Measurements from ENCODE around the gene TDG. TPM values are rescaled to one million over a fixed set of nuclear protein-coding genes. Genes with fewer than 3 reads are reported as not detected.

Gene TDG
- total and polyA plus RNA-seq, 2 experiments from 2014 or later, result 24.0 to 28.5 TPM

DNA sequence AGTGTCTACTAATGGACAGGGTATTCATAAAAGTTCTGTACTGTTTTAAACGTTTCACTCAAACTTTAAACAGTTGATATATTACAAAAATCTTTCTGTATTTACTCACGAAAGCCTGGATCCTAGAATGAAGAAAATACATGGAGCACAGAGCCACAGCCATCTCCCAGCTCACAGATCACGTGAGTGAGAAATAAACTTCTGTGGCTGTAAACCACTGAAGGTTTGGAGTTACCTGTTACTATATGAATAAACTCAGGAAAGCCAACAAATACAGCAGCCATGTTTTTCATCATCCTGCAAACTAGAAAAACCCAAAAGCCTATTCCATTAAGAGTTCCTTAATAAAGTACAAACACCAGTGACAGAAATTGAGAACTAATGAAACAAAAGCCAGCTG lies 867 bp upstream of the TDG start:
- Histone ChIP-seq H3K4me3 (peak overlapping the region; percentile 99), H4K20me1 (ENCODE audit: insufficient read depth) (no peaks in the 10 kb centered on the region), H3F3A (ENCODE audit: insufficient read depth) (peaks cover 28% of the 10 kb centered on the region), H3K9ac (peak overlapping the region; percentile 99), H3K36me3 (ENCODE audit: low read depth) (no peaks in the 10 kb centered on the region), H3K27ac (peak overlapping the region; percentile 92), H3K79me2 (ENCODE audit: insufficient read depth) (peaks cover 74% of the 10 kb centered on the region), H2AFZ (peak overlapping the region; percentile 97), H3K4me1 (ENCODE audit: insufficient read depth) (peaks cover 37% of the 10 kb centered on the region), H3K9me3 (ENCODE audit: low read depth) (no peaks in the 10 kb centered on the region), H3K27me3 (replicated peaks; ENCODE audit: insufficient read depth) (no peaks in the 10 kb centered on the region), H3K9me2 (ENCODE audit: insufficient read depth) (no peaks in the 10 kb centered on the region), H3K4me2 (ENCODE audit: unreplicated experiment) (peak overlapping the region; percentile 98)
- 1 to 2% methylated on average over 3 of the region's 3 CpGs for WGBS, 2 experiments (ENCODE audit: low coverage in 1 of 2, low lambda C conversion rate in 2 of 2, missing lambda C conversion rate in 2 of 2)
- peak; percentile 43 for DNase-seq
- TF ChIP-seq EZH2phosphoT487 (IDR thresholded peaks at IDR 0.05; ENCODE audit: insufficient read depth, low read depth) (no peak), EZH2 (IDR thresholded peaks at IDR 0.05; ENCODE audit: insufficient read depth, poor library complexity, severe bottlenecking) (no peak)
- in situ Hi-C loops (cut with MboI), result no loop called here

- H3K4me1 ChIP-seq (ENCODE audit: insufficient read depth), result peaks cover 41% of the 10 kb centered on the region
- H3K4me2 ChIP-seq (ENCODE audit: unreplicated experiment), result peak overlapping the region; percentile 98
- no peaks in the 10 kb centered on the region for H4K20me1 ChIP-seq (ENCODE audit: insufficient read depth)
- peaks cover 33% of the 10 kb centered on the region for H3F3A ChIP-seq (ENCODE audit: insufficient read depth)
- 1 to 2% methylated on average over 11 of the region's 11 CpGs for WGBS, 2 experiments (ENCODE audit: low coverage in 1 of 2, low lambda C conversion rate in 2 of 2, missing lambda C conversion rate in 2 of 2)
- peak overlapping the region; percentile 92 for H3K27ac ChIP-seq
- H3K27me3 ChIP-seq (replicated peaks; ENCODE audit: insufficient read depth), result no peaks in the 10 kb centered on the region
- peak; percentile 28 for DNase-seq
- H3K9me2 ChIP-seq (ENCODE audit: insufficient read depth), result no peaks in the 10 kb centered on the region
- H3K79me2 ChIP-seq (ENCODE audit: insufficient read depth), result peaks cover 78% of the 10 kb centered on the region
- H3K4me3 ChIP-seq, result peak overlapping the region; percentile 99
- TF ChIP-seq EZH2 (IDR thresholded peaks at IDR 0.05; ENCODE audit: insufficient read depth, poor library complexity, severe bottlenecking), result no peak
- TF ChIP-seq EZH2phosphoT487 (IDR thresholded peaks at IDR 0.05; ENCODE audit: insufficient read depth, low read depth), result no peak
- no peaks in the 10 kb centered on the region for H3K9me3 ChIP-seq (ENCODE audit: low read depth)
- peak overlapping the region; percentile 97 for H2AFZ ChIP-seq
- in situ Hi-C loops (cut with MboI), result no loop called here
- peak overlapping the region; percentile 99 for H3K9ac ChIP-seq
- H3K36me3 ChIP-seq (ENCODE audit: low read depth), result no peaks in the 10 kb centered on the region
These were observed 450 bp upstream of the TDG start for GRCh38 chr12:103965255-103965589.

- peak overlapping the region; percentile 99 for H3K4me3 ChIP-seq
- no peaks in the 10 kb centered on the region for H3K9me3 ChIP-seq (ENCODE audit: low read depth)
- TF ChIP-seq EZH2phosphoT487 (IDR thresholded peaks at IDR 0.05; ENCODE audit: insufficient read depth, low read depth), result no peak
- no peak for TF ChIP-seq EZH2 (IDR thresholded peaks at IDR 0.05; ENCODE audit: insufficient read depth, poor library complexity, severe bottlenecking)
- peaks cover 32% of the 10 kb centered on the region for H3F3A ChIP-seq (ENCODE audit: insufficient read depth)
- H3K4me1 ChIP-seq (ENCODE audit: insufficient read depth), result peaks cover 51% of the 10 kb centered on the region
- in situ Hi-C loops (cut with MboI), result no loop called here
- peak overlapping the region; percentile 99 for H3K9ac ChIP-seq
- H3K27me3 ChIP-seq (replicated peaks; ENCODE audit: insufficient read depth), result no peaks in the 10 kb centered on the region
- H2AFZ ChIP-seq, result peak overlapping the region; percentile 97; the same call in 1 of the 2 replicates
- WGBS, 2 experiments (ENCODE audit: low coverage in 1 of 2, low lambda C conversion rate in 2 of 2, missing lambda C conversion rate in 2 of 2), result 0 to 4% methylated on average over 1 of the region's 1 CpG
- no peaks in the 10 kb centered on the region for H3K36me3 ChIP-seq (ENCODE audit: low read depth)
- peak overlapping the region; percentile 92 for H3K27ac ChIP-seq
- peaks cover 93% of the 10 kb centered on the region for H3K79me2 ChIP-seq (ENCODE audit: insufficient read depth)
- peak; percentile 35 for DNase-seq
- no peaks in the 10 kb centered on the region; the same call in 1 of the 2 replicates for H4K20me1 ChIP-seq (ENCODE audit: insufficient read depth)
- no peaks in the 10 kb centered on the region for H3K9me2 ChIP-seq (ENCODE audit: insufficient read depth)
- H3K4me2 ChIP-seq (ENCODE audit: unreplicated experiment), result peak overlapping the region; percentile 93
These were observed 1.1 kb downstream of the TDG start for GRCh38 chr12:103966736-103967135.

DNA sequence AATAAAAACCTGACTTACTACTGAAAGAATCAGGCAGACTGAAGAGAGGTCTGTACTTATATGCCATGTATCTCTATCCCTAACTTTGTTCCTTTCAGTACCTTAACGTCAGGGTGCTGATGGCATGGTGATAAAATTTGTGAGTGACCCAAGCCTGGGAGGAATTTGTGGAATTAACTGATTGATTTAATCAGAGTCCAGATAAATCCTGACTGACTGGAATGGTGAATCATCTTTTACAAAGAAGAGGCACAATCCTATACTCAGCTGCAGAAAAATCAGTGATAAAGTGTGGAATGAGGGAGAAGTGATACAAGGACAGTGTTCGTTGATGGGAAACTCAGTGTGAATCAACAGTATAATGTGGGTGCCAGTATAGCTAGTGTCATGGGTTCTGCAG lies 3.7 kb downstream of the TDG start:
- Histone ChIP-seq H2AFZ (no peak overlapping the region), H3F3A (ENCODE audit: insufficient read depth) (peaks cover 30% of the 10 kb centered on the region), H3K9me2 (ENCODE audit: insufficient read depth) (no peaks in the 10 kb centered on the region), H3K9me3 (ENCODE audit: low read depth) (no peaks in the 10 kb centered on the region), H3K4me3 (peak overlapping the region; percentile 38), H3K27me3 (replicated peaks; ENCODE audit: insufficient read depth) (no peaks in the 10 kb centered on the region), H3K4me2 (ENCODE audit: unreplicated experiment) (peak overlapping the region; percentile 83), H3K36me3 (ENCODE audit: low read depth) (peaks cover 4% of the 10 kb centered on the region), H3K4me1 (ENCODE audit: insufficient read depth) (peaks cover 48% of the 10 kb centered on the region), H4K20me1 (ENCODE audit: insufficient read depth) (no peaks in the 10 kb centered on the region; the same call in 1 of the 2 replicates), H3K9ac (peak overlapping the region; percentile 19), H3K27ac (peak overlapping the region; percentile 51), H3K79me2 (ENCODE audit: insufficient read depth) (peaks cover 99% of the 10 kb centered on the region)
- WGBS, 2 experiments (ENCODE audit: low coverage in 1 of 2, low lambda C conversion rate in 2 of 2, missing lambda C conversion rate in 2 of 2), result 4% methylated on average over 2 of the region's 2 CpGs
- no peak for TF ChIP-seq EZH2 (IDR thresholded peaks at IDR 0.05; ENCODE audit: insufficient read depth, poor library complexity, severe bottlenecking)
- TF ChIP-seq EZH2phosphoT487 (IDR thresholded peaks at IDR 0.05; ENCODE audit: insufficient read depth, low read depth), result no peak
- in situ Hi-C loops (cut with MboI), result no loop called here
- DNase-seq, result peak; percentile 51

- Histone ChIP-seq H3K4me1 (ENCODE audit: insufficient read depth) (peaks cover 23% of the 10 kb centered on the region), H3K27ac (no peak overlapping the region), H3K9me2 (ENCODE audit: insufficient read depth) (no peaks in the 10 kb centered on the region), H3K9me3 (ENCODE audit: low read depth) (no peaks in the 10 kb centered on the region), H3K4me2 (ENCODE audit: unreplicated experiment) (no peak overlapping the region), H4K20me1 (ENCODE audit: insufficient read depth) (no peaks in the 10 kb centered on the region; the same call in 1 of the 2 replicates), H3F3A (ENCODE audit: insufficient read depth) (peaks cover 14% of the 10 kb centered on the region), H3K79me2 (ENCODE audit: insufficient read depth) (peaks cover 100% of the 10 kb centered on the region), H3K27me3 (replicated peaks; ENCODE audit: insufficient read depth) (no peaks in the 10 kb centered on the region), H3K9ac (no peak overlapping the region), H3K36me3 (ENCODE audit: low read depth) (peaks cover 16% of the 10 kb centered on the region), H2AFZ (no peak overlapping the region), H3K4me3 (no peak overlapping the region)
- WGBS, 2 experiments (ENCODE audit: low coverage in 1 of 2, low lambda C conversion rate in 2 of 2, missing lambda C conversion rate in 2 of 2), result 83 to 86% methylated on average over 2 of the region's 2 CpGs
- in situ Hi-C loops (cut with MboI), result no loop called here
- no peak for DNase-seq
- TF ChIP-seq EZH2phosphoT487 (IDR thresholded peaks at IDR 0.05; ENCODE audit: insufficient read depth, low read depth) (no peak), EZH2 (IDR thresholded peaks at IDR 0.05; ENCODE audit: insufficient read depth, poor library complexity, severe bottlenecking) (no peak)
These were observed 8.2 kb downstream of the TDG start for GRCh38 chr12:103973909-103974308.
